ENCODE measurements around the gene TGFBR3.

TGFBR3 gene

GRCh38 chr1:91874167-91874566 lies 11.8 kb downstream of the TGFBR3 start:
- Mint-ChIP-seq H3K36me3 (ENCODE audit: low read depth) (no peaks in the 10 kb centered on the region), H3K9me3 (no peaks in the 10 kb centered on the region), H3K27me3 (ENCODE audit: low read depth) (no peaks in the 10 kb centered on the region), H3K4me3 (no peak overlapping the region), H3K27ac (peak overlapping the region in 2 of 3 experiments; percentile 40 to 68), H3K4me1 (peaks cover 70% of the 10 kb centered on the region)
- TF ChIP-seq, protein P1, sequence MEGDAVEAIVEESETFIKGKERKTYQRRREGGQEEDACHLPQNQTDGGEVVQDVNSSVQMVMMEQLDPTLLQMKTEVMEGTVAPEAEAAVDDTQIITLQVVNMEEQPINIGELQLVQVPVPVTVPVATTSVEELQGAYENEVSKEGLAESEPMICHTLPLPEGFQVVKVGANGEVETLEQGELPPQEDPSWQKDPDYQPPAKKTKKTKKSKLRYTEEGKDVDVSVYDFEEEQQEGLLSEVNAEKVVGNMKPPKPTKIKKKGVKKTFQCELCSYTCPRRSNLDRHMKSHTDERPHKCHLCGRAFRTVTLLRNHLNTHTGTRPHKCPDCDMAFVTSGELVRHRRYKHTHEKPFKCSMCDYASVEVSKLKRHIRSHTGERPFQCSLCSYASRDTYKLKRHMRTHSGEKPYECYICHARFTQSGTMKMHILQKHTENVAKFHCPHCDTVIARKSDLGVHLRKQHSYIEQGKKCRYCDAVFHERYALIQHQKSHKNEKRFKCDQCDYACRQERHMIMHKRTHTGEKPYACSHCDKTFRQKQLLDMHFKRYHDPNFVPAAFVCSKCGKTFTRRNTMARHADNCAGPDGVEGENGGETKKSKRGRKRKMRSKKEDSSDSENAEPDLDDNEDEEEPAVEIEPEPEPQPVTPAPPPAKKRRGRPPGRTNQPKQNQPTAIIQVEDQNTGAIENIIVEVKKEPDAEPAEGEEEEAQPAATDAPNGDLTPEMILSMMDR (IDR thresholded peaks at IDR 0.05; ENCODE audit: unreplicated experiment in 3 of 3), result no peak

- Mint-ChIP-seq H3K36me3 (ENCODE audit: low read depth) (no peaks in the 10 kb centered on the region), H3K27ac (peak overlapping the region; percentile 76 to 81 (median 79)), H3K4me3 (no peak overlapping the region), H3K9me3 (no peaks in the 10 kb centered on the region), H3K4me1 (peaks cover 58% of the 10 kb centered on the region), H3K27me3 (ENCODE audit: low read depth) (no peaks in the 10 kb centered on the region)
- TF ChIP-seq, protein P1 (IDR thresholded peaks at IDR 0.05; ENCODE audit: unreplicated experiment in 3 of 3), result no peak
These were observed 13.3 kb downstream of the TGFBR3 start for GRCh38 chr1:91872559-91873081.

DNA sequence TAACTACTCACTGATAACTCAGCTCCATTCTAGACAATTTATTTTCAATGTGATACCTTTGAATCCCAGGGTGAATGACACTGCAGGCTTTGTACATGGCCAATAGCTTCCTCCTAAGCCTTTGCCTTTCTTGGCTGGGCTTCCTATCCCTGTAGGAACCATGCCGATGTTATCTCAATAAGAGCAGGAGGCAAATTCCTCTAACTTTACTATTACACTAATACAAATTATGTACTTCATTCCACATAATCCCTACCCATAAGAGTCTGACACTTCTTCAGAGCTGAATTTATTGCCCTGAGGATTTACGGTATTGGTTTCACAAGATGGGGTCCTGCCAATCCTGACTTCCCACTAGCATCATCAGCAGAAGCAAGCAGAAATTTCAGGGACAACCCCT lies 14.0 kb downstream of the TGFBR3 start:
- no peaks in the 10 kb centered on the region for H3K9me3 Mint-ChIP-seq
- no peaks in the 10 kb centered on the region for H3K36me3 Mint-ChIP-seq (ENCODE audit: low read depth)
- TF ChIP-seq, protein P1 (IDR thresholded peaks at IDR 0.05; ENCODE audit: unreplicated experiment in 3 of 3), result no peak
- peak overlapping the region; percentile 76 to 81 (median 79) for H3K27ac Mint-ChIP-seq
- H3K4me3 Mint-ChIP-seq, result no peak overlapping the region
- H3K27me3 Mint-ChIP-seq (ENCODE audit: low read depth), result no peaks in the 10 kb centered on the region
- H3K4me1 Mint-ChIP-seq, result peaks cover 56% of the 10 kb centered on the region

- H3K27ac Mint-ChIP-seq, result peak overlapping the region in 2 of 3 experiments; percentile 6 to 30
- H3K9me3 Mint-ChIP-seq, result no peaks in the 10 kb centered on the region
- no peak overlapping the region for H3K4me3 Mint-ChIP-seq
- H3K27me3 Mint-ChIP-seq (ENCODE audit: low read depth), result no peaks in the 10 kb centered on the region
- H3K36me3 Mint-ChIP-seq (ENCODE audit: low read depth), result no peaks in the 10 kb centered on the region
- TF ChIP-seq, protein P1 (IDR thresholded peaks at IDR 0.05; ENCODE audit: unreplicated experiment in 3 of 3), result no peak
- H3K4me1 Mint-ChIP-seq, result peaks cover 48% of the 10 kb centered on the region
These were observed 15.6 kb downstream of the TGFBR3 start for GRCh38 chr1:91870322-91870721.

- Mint-ChIP-seq H3K4me3 (no peak overlapping the region), H3K4me1 (peaks cover 38% of the 10 kb centered on the region), H3K27ac (peak overlapping the region in 1 of 3 experiments; percentile 3)
These were observed 19.5 kb downstream of the TGFBR3 start for GRCh38 chr1:91866425-91866824.

More at GRCh38 chr1:91866425-91866824, 19.5 kb downstream of the TGFBR3 start:
- no peaks in the 10 kb centered on the region for H3K9me3 Mint-ChIP-seq
- H3K36me3 Mint-ChIP-seq (ENCODE audit: low read depth), result no peaks in the 10 kb centered on the region
- TF ChIP-seq, protein P1 (IDR thresholded peaks at IDR 0.05; ENCODE audit: unreplicated experiment in 3 of 3), result no peak
- no peaks in the 10 kb centered on the region for H3K27me3 Mint-ChIP-seq (ENCODE audit: low read depth)

Measured in nephron (organoid).